Endothelial cell of umbilical vein (primary cell): ENCODE data around the gene TOPAZ1.

ENCODE experiments used
- EZH2 ChIP-seq: IDR thresholded peaks from 2 replicates; pipeline ENCODE4 v1.6.1; 2012; ENCODE audit warnings: borderline replicate concordance, low read depth, mild to moderate bottlenecking, moderate library complexity, low read length, inconsistent platforms; ENCODE audit not compliant: severe bottlenecking
- JUN ChIP-seq: IDR thresholded peaks from 2 replicates; pipeline ENCODE4 v1.6.1; 2011; ENCODE audit warnings: borderline replicate concordance, low read depth; ENCODE audit not compliant: insufficient read length, insufficient read depth
- POLR2A ChIP-seq: IDR thresholded peaks from 2 replicates; pipeline ENCODE4 v1.6.1; 2012; ENCODE audit warnings: low read depth, mild to moderate bottlenecking, control low read depth, low read length
- POLR2AphosphoS5 ChIP-seq: IDR thresholded peaks from 2 replicates; pipeline ENCODE4 v1.6.1; 2012; ENCODE audit warnings: low read depth, mild to moderate bottlenecking, control low read depth, low read length, moderate library complexity; ENCODE audit not compliant: insufficient read depth
- TF ChIP-seq, protein P1 (sequence below), 2 donors: IDR thresholded peaks; 1 replicate in 1 of 2; 2 replicates in 1 of 2; pipeline ENCODE4 v1.5.1; 2011; ENCODE audit warnings: low read length in 2 of 2, mild to moderate bottlenecking in 2 of 2, moderate library complexity in 2 of 2, control low read depth in 1 of 2, inconsistent platforms in 1 of 2, low read depth in 1 of 2; ENCODE audit not compliant: insufficient read depth in 1 of 2; ENCODE audit errors: extremely low read depth in 1 of 2
- TF ChIP-seq, protein P2 (sequence below): IDR thresholded peaks from 2 replicates; pipeline ENCODE4 v1.6.1; 2011; ENCODE audit not compliant: insufficient read depth, insufficient read length

DNA sequence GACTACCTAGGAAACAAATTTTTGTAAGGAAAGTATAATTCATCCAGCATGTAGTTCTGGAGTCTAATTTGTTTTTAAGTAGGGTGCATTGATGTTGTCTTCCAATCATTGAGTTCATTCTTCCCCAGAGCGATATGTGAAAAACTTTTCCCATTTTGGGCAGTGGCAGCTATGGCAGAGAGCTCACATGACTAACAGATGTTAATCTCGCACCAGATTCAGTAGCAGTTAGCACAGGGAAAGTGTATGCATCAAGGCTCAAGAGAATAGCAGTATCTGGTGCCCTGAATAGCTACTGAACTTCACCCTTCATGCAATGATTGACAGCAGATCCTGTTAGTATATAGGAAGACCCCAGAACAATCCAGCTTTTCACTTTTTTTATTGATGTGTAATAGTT, 50.6 kb downstream of the TOPAZ1 start:
- TF ChIP-seq, protein P1, sequence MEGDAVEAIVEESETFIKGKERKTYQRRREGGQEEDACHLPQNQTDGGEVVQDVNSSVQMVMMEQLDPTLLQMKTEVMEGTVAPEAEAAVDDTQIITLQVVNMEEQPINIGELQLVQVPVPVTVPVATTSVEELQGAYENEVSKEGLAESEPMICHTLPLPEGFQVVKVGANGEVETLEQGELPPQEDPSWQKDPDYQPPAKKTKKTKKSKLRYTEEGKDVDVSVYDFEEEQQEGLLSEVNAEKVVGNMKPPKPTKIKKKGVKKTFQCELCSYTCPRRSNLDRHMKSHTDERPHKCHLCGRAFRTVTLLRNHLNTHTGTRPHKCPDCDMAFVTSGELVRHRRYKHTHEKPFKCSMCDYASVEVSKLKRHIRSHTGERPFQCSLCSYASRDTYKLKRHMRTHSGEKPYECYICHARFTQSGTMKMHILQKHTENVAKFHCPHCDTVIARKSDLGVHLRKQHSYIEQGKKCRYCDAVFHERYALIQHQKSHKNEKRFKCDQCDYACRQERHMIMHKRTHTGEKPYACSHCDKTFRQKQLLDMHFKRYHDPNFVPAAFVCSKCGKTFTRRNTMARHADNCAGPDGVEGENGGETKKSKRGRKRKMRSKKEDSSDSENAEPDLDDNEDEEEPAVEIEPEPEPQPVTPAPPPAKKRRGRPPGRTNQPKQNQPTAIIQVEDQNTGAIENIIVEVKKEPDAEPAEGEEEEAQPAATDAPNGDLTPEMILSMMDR (IDR thresholded peaks at IDR 0.05; ENCODE audit: extremely low read depth in 1 of 2, insufficient read depth in 1 of 2, low read depth in 1 of 2, low read length in 2 of 2) = no peak
- TF ChIP-seq EZH2 (no peak), JUN (no peak), POLR2A (no peak), POLR2AphosphoS5 (no peak)
- TF ChIP-seq, protein P2, sequence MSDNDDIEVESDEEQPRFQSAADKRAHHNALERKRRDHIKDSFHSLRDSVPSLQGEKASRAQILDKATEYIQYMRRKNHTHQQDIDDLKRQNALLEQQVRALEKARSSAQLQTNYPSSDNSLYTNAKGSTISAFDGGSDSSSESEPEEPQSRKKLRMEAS = no peak
